DMS153 treated with DMSO at 0.1 percent for 48 hours (cell line): ENCODE measurements around the gene ST8SIA6.
"Not testable (repeated sequence)": the region's sequence is repeated elsewhere in the genome, so short reads cannot be mapped to it uniquely, and the experiment has no call there.

Experiments
- DNase-seq: peaks from one replicate; lab custom pipeline; 2025; ENCODE audit not compliant: unreplicated experiment; lab: John Stamatoyannopoulos, UW

ST8SIA6 gene

DNA sequence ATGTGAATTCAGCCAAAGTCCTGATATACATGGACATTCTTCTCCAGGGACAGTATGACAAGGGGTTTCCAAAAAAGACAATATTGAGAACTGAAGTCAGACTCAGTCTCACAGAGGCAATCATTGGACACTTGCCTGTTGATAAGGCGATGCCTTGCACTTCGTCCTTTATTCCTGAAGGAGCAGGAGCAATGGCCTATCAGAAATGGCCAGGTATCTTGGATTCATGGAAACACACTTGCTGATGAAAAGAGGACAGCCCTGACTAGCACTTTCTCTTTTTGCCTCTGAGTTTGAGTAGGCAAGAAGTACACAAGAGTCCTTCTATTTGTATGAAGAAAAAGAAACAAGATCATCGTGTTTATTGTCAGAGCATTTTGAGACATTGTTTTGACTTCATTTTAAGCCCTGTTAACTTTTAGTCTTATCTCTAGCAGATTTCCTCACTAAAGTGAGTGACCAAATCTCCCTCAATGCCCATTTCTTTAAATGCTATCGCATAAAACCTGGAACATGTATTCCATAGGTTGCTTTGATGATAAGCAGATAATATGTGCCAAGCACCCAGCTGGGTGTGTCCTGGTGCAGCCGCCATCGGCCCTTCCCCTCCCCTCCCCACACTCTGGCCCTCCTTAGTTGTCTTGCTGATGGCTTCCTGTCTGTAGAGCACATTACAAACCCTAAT lies 26.6 kb downstream of the ST8SIA6 start:
- no peak for DNase-seq

DNA sequence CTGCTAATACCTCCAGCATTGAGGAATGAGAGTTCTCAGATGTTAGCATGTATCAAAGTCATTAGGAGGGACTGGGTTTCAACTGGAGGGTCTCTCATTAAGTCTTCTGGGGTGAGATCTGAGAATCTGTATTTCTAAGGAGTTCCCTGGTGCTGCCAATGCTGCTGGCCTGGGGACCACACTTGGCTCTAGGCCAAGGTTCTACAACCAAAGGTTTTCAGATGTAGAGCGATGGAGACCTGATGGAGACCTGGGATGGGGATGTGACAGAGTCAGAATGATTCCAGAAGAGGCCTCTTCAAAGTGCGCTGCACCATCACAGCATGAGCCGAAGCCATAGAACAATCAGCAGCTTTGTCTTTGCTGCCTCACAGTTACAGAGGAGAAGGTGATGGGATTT lies 27.2 kb downstream of the ST8SIA6 start:
- DNase-seq: no peak

DNA sequence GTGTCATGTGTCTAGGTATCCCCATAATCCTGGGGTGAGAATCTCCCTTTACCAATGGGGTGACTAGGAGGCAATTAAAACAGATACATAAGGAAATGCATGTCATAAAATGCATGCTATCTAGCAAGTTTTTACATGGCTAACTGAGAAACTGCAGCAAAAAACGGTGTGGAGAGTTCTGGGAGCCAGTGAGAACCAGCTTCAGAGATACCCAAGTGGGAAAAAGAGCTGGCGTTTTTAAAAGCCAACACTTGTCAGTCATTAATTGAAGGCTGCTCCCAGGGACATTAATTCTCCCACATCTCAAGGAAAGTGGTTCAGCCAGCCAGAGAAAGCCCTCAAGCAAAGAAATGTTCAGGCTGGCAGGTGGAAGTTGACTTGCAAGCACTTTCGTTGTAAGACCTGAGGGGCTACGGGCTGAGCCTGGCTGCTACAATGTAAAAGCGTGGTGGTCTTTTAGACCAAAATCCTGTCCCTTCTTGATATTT lies 28.1 kb downstream of the ST8SIA6 start:
- DNase-seq: no peak

GRCh38 chr10:17425584-17426262 lies 28.7 kb downstream of the ST8SIA6 start:
- DNase-seq: no peak

- no peak for DNase-seq
Measured at GRCh38 chr10:17423632-17424186, 30.7 kb downstream of the ST8SIA6 start.

GRCh38 chr10:17422931-17423330 lies 31.5 kb downstream of the ST8SIA6 start:
- no peak for DNase-seq

- no peak for DNase-seq
Measured at GRCh38 chr10:17418249-17418648, 36.1 kb downstream of the ST8SIA6 start.

DNA sequence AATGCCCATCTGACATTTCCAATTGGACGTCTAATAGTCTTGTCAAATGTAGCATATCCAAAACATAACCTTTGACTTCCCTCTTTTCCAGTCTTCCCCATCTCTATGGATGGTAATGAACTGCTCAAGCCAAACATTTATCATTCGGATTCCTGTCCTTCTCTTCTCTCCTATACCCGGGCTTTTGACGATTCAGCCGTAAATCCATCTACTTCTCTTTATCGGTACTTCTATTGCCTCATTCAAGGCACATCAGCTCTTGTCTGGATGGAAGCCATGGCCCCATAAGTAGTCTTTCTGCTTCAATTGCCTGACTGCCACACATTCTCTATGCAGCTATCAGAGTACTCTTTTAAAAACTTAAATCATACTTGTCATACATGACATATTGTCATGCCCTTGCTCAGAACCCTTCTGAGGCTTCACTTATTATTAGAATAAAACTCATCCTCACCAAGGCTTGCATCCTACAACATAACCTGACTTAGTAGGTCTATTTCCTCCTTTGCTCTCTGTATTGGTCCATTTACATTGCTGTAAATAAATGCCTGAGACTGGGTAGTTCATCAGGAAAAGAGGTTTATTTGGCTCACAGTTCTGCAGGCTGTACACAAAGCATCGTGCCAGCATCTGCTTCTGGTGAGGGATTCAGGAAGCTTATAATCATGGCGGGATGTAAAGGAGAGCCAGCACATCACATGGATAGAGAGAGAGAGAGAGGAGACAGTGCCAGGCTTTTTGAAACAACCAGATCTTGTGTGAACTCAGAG lies 37.8 kb downstream of the ST8SIA6 start:
- DNase-seq: no peak

DNA sequence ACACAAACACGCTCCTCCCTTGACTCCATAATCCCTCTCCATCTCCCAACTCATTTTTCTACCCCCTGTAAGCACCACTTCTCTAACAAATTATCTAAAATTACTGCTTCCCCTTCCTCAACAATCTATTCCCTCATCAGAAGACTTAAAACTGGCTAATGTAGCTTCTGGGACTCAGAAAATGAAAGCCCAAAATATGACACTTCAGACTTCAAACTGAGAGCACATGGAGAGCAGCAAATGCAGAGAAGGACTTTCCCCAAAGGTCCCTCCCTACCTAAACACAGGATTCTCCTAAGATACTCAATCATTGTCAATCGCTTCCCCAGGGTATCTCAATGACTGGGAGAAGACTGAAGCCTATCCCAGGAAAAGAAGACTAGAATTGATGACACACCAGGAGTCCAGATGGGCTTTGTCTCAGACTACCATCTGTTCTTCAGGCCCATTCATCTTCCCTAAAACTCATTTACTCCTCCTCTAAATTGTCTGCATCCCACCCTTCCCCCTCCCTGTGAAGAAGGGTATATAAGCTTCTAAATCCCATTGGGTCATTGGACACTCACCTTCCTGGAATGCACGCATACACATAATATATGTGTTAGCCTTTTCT lies 39.2 kb downstream of the ST8SIA6 start:
- no peak for DNase-seq

DNA sequence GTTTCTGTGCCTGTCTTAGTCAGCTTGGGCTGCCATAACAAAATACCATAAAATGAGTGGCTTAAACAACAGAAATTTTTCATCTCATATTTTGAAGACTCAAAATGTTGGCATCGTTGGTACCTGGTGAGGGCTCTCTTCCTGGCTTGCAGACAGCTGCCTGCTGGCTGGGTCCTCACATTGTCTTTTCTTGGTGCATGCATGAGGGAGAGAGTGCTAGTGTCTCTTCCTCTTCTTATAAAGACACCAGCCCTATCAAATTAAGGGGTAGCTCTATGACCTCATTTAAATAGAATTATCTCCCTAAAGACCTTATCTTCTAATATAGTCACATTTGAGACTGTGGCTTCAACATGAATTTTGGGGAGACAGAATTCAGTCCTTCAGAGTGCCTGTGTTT lies 39.9 kb downstream of the ST8SIA6 start:
- no peak for DNase-seq

- DNase-seq: no peak
Measured at GRCh38 chr10:17413876-17414275, 40.5 kb downstream of the ST8SIA6 start.

- DNase-seq: no peak
Measured at GRCh38 chr10:17412323-17412722, 42.1 kb downstream of the ST8SIA6 start.

DNA sequence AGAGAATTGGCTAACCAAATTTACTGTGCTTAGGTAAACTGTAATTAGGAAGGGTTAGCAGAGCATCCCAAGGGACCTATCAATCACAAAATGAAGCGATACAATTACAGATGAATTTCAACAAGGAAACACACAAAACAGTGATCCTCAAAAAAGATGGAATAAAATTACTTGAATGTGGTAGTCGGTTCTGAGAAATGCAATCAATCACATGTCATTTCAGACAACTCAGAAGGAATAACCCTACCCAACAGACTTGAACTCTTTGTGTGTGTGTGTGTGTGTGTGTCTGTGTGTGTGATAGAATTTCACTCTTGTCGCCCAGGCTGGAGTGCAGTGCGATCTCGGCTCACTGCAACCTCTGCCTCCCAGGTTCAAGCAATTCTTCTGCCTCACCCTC lies 43.5 kb downstream of the ST8SIA6 start:
- DNase-seq: no peak

- no peak for DNase-seq
Measured at GRCh38 chr10:17409170-17409733, 45.1 kb downstream of the ST8SIA6 start.

DNA sequence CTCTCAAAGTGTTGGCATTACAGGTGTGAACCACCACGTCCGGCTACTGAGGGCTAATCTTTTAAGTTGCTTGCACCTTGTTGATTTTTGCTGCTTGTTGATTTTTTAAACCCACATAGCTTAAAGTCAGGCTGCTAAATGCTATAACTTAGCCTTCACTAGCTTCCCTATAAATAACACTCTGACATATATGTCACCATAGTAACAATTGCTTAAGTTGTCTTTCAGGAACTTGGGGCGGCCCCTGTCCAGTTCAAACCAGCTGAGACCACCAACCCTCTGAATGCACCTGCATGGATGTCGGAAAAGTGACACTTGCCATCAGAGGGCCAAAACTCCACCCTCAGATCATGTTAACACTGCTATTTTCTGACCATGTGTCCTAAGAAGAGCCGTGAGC lies 47.3 kb downstream of the ST8SIA6 start:
- DNase-seq: no peak

GRCh38 chr10:17406036-17406834 lies 48.2 kb downstream of the ST8SIA6 start:
- no peak for DNase-seq

DNA sequence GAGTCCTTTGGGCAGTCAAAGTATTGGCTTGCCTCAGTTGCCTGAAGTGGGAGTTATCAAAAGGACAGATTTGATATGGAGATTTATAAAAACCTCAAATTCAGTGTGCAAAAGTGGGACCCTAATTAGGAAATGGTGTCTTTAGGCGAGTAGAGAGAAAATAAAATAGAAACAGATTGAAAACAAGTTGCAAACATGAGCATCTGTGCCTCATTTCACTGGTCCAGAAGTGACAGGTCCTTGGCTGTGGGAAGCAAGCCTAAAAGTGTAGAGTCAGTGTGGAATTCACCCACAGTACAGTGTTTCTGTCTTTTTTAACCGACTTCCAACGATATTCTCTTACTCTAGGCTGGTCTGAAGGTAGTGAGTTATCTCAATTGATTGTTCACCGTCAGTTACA lies 51.2 kb downstream of the ST8SIA6 start:
- no peak for DNase-seq

GRCh38 chr10:17402040-17402439 lies 52.4 kb downstream of the ST8SIA6 start:
- not testable (repeated sequence) for DNase-seq

- DNase-seq: no peak
Measured at GRCh38 chr10:17396004-17396403, 58.4 kb downstream of the ST8SIA6 start.

DNA sequence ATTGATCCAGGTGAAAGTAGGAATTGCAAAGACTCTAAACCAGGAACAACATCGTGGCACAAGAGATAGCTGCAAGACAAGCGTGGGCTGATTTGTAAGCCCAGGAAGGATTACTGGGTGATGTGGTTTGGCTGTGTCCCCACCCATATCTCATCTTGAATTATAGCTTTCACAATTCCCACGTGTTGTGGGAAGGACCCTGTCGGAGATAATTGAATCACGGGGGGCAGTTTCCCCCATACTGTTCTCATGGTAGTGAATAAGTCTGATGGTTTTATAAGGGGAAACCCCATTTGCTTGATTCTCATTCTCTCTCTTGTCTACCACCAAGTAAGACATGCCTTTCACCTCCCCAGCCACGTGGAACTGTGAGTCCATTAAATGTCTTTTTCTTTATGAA lies 59.5 kb downstream of the ST8SIA6 start:
- no peak for DNase-seq
